ENCODE data around the gene CHRNE. TPM values are rescaled to one million over a fixed set of nuclear protein-coding genes. Genes with fewer than 3 reads are reported as not detected.

Gene CHRNE
- total and polyA plus RNA-seq, 2 of the 8 experiments (the other 6 are each of a cell fraction or from before 2014, with no cell fraction given): 0.15 to 0.33 TPM

DNA sequence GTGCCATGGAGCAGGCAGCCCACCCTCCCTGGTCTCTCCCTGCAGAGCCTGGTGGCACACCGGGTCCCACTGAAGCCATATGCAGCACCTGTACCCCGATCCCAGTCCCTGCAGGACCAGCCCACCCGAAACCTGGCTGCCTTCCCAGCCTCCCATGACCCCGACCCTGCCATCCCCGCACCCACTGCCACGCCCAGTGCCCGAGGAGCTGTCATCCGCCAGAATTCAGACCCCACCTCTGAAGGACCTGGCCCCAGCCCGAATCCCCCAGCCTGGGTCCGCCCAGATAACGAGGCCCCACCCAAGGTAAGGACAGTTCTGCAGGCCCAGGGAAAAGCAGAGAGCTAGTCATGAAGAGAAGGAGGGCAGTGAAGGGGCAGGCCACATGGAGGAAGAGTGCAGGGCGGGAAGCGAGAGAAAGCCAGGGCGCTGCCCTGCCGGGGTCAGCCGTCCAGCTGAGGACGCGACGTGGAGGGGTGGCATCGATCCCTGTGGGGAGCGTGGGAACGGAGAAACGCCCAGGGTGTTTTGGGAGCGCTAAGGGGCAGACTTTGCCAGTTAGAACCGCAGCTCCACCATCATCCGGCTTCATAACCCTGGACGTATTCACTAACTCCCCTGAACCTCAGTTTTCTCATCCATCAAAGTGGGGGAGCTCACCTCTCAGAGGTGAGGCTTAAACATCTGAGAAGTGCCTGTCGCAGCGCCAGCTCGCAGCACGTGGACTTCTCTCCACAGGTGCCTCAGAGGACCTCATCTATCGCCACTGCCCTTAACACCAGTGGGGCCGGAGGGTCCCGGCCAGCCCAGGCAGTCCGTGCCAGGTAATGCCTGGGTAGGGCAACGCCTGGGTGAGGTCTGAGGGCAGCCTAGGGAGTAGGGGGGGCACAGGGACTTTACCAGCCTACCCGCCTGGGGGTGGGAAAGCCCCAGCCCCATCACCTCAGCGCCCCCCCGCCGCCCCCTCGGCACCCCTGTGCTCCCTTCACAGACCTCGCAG, 11.2 kb downstream of the CHRNE start (continued):
- no peak for TF ChIP-seq RXRA (IDR thresholded peaks at IDR 0.05; ENCODE audit: insufficient read depth, low read depth, low read length)
- no peak for TF ChIP-seq CEBPB (IDR thresholded peaks at IDR 0.05; ENCODE audit: low read depth, low read length)
- no peak for TF ChIP-seq HDAC6 (IDR thresholded peaks at IDR 0.05; ENCODE audit: low read depth, low read length)
- no peak for TF ChIP-seq KDM1A (IDR thresholded peaks at IDR 0.05; ENCODE audit: borderline replicate concordance, low read length)
- no peak for TF ChIP-seq BACH1 (IDR thresholded peaks at IDR 0.05; ENCODE audit: low read length)
- TF ChIP-seq GTF2F1 (IDR thresholded peaks at IDR 0.05; ENCODE audit: borderline replicate concordance, low read depth, low read length): no peak

Data from H1 (cell line).